Muscle of back (tissue), 11 donors: ENCODE results near the gene TUFT1. TPM values are rescaled to one million over a fixed set of nuclear protein-coding genes. Genes with fewer than 3 reads are reported as not detected.
A peak's percentile ranks its signal among the peaks of the same experiment; 100 is the strongest.
"Not testable (repeated sequence)": the region's sequence is repeated elsewhere in the genome, so short reads cannot be mapped to it uniquely, and the experiment has no call there.

Source experiments
- DNase-seq, 3 donors: peaks; one replicate each; pipeline versions ENCODE4 v3.0.0 to v3.0.0-alpha.2; 2013
- polyA plus RNA-seq, 10 donors: library from polyadenylated mRNA; unstranded; fragments of 120-200 nt; gene quantifications; one replicate each; pipeline ENCODE4 v1.2.1, GENCODE V29; 2013; ENCODE audit not compliant: insufficient read length in 10 of 10

TUFT1 gene
- polyA plus RNA-seq, 10 donors = 6.5 to 9.7 (median 7.9) TPM

GRCh38 chr1:151511636-151512215 lies 28.4 kb upstream of the TUFT1 start:
- no peak for DNase-seq

DNA sequence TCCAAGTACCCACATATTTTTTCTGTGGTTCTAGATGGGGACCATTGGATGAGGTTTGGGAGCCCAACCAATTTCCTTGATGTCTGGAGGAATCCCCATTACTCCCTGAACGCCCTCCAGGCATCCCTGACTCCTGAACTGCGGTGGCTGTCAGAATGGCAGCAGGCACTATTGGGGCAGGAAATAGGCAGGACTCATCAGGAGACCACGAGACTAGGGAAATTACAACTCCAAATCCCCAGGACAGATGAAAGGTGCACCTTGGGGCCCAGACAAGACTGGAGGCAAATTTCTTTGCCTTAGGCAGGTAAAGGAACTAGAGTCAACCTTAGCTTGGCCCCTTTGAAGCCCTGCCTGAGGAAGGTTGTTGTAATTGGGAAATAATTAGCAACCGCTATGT lies 27.8 kb upstream of the TUFT1 start:
- no peak for DNase-seq

- DNase-seq = no peak
These were observed 27.1 kb upstream of the TUFT1 start for GRCh38 chr1:151512801-151513625.

- DNase-seq = no peak
These were observed 26.4 kb upstream of the TUFT1 start for GRCh38 chr1:151513626-151514121.

DNA sequence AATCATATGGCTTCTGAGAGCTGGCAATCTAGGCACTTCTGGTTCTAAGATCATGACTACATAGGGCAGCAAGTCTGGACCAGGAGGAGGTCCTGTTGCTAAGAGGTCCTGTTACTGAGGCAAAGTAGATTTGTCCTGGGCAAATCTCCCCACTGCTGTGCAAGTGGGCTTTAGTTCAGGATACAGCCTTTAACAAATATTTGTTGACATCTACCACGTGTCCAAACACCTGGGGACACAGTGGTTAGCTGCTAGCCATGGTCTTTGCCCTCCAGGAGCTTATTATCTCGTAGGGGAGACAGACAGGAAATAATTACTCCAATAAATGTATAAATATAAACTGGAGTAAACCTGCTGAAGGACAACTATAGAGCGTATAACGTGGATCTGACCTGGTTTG lies 25.7 kb upstream of the TUFT1 start:
- DNase-seq = no peak

DNA sequence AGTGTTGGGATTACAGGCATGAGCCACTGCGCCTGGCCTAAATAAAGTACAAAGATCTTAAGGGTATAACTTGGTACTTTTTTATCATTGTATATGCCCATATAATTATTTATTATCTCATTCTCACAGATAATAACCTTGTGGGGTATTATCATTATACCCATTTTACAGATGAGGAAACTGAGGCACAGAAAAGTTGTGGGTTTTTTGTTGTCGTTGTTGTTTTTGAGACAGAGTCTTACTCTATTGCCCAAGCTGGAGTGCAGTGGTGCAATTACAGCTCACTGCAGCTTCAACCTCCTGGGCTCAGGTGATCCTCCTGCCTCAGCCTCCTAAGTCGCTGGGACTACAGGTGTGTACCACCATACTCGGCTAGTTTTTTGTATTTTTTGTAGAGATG lies 24.8 kb upstream of the TUFT1 start:
- no peak for DNase-seq

GRCh38 chr1:151516031-151516511 lies 24.0 kb upstream of the TUFT1 start:
- no peak for DNase-seq

GRCh38 chr1:151518431-151518830 lies 21.7 kb upstream of the TUFT1 start:
- DNase-seq = no peak

DNA sequence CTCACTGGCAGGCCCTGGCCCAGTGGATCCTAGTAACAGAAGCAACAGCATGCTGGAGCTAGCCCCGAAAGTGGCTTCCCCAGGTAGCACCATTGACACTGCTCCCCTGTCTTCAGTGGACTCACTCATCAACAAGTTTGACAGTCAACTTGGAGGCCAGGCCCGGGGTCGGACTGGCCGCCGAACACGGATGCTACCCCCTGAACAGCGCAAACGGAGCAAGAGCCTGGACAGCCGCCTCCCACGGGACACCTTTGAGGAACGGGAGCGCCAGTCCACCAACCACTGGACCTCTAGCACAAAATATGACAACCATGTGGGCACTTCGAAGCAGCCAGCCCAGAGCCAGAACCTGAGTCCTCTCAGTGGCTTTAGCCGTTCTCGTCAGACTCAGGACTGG lies 21.2 kb upstream of the TUFT1 start:
- DNase-seq = no peak

DNA sequence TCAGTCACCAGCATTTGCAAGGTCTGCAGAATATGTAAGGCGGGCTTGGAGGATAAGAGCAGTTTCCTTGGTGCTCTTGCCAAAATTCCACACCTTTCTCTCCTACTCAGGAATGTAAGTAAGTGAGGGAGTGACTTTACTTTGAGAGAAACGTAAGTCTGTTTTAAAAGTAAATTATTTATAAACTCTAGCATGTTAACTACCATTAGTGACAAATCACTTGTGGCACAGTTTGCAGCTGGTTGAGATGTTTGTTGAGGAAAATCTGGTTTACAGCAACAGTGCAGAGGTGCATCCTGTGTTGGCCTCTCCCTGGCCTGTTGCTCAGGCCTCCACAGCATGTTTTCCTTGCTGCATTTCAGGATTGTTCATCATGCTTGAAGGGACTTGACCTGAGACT lies 20.4 kb upstream of the TUFT1 start:
- no peak for DNase-seq

- no peak for DNase-seq
These were observed 19.8 kb upstream of the TUFT1 start for GRCh38 chr1:151520359-151520758.

GRCh38 chr1:151522427-151522826 lies 17.7 kb upstream of the TUFT1 start:
- DNase-seq = not testable (repeated sequence)

DNA sequence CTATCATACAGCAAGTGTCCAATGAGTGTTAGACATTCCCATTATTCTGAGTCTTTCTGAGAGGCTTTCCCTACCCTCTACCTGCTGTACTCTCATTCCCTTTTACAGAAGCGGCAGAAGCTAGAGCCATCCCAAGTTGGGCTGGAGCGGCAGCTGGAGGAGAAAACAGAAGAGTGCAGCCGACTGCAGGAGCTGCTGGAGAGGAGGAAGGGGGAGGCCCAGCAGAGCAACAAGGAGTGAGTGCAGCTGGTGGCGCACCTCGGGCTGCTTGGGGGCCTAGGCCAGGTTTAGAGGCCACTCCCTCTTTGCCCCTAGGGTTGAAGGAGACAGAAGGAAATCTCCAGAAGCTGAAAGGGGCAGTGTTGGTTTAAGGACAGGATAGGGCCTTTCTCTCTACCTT lies 16.8 kb upstream of the TUFT1 start:
- no peak for DNase-seq

- DNase-seq = no peak
These were observed 15.4 kb upstream of the TUFT1 start for GRCh38 chr1:151524736-151525135.

GRCh38 chr1:151526735-151527525 lies 13.2 kb upstream of the TUFT1 start:
- peak in 1 of 3 donors; percentile 25 for DNase-seq

DNA sequence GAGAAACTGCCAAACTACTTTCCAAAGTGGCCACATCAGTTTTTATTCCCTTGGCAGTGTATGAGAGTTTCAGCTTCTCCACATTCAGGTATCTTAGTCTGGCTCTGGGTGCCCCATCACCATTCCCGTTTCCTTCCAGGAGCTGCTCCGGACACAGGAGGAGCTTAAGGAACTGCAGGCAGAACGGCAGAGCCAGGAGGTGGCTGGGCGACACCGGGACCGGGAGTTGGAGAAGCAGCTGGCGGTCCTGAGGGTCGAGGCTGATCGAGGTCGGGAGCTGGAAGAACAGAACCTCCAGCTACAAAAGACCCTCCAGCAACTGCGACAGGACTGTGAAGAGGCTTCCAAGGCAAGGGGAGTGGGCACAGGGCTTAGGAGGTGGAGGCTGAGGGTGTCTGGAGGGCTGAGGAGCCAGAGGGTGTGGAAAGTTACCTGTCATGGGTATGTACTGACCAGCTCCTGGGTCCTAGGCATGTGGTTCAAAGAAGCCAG lies 10.9 kb upstream of the TUFT1 start:
- DNase-seq = no peak

DNA sequence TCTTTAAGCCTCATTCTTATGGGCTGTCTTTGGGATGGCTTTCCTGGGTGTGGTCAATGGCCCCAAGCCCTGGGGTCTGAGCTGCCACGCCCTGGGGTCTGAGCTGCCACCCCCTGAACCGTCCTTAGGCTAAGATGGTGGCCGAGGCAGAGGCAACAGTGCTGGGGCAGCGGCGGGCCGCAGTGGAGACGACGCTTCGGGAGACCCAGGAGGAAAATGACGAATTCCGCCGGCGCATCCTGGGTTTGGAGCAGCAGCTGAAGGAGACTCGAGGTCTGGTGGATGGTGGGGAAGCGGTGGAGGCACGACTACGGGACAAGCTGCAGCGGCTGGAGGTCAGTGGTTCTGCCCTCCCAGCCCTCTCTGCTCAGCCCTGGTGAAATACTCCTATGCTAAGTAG lies 10.3 kb upstream of the TUFT1 start:
- DNase-seq = no peak

DNA sequence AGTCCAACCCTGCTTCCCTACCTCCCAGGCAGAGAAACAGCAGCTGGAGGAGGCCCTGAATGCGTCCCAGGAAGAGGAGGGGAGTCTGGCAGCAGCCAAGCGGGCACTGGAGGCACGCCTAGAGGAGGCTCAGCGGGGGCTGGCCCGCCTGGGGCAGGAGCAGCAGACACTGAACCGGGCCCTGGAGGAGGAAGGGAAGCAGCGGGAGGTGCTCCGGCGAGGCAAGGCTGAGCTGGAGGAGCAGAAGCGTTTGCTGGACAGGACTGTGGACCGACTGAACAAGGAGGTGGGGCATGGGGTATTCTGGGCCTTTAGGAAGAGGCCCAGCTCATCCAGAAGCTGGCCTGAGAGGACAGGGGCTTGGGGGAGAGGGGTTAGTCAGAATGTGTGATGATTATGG lies 9.6 kb upstream of the TUFT1 start:
- no peak for DNase-seq

GRCh38 chr1:151533870-151534269 lies 6.2 kb upstream of the TUFT1 start:
- no peak for DNase-seq

DNA sequence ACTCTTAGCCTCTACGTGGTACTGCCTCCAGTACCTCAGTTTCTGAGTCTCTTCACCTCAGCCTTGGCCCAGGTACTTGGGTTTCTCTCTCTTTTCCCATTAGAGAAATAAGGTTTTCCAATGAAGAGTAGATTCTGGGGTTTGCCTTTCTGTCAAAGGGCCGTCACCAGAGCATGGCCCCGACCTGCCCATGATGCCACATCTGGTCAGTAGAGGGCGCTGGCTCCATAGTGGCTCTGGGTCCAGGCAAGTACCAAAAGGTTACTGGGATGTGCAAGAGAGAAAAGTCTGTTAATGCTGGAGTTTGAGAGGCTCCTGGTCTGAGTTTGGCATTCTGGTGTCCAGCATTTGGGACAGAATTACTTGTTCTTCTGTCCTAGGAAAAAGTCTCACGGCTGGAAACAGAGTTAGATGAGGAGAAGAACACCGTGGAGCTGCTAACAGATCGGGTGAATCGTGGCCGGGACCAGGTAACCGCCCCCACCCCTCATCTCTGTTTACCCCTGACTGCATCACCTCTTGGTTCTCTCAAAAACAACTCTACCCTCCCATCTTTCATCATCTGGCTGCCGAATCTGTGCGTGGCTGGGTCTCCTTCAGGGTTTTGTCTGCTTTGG lies 5.3 kb upstream of the TUFT1 start:
- DNase-seq = peak; percentile 52 to 78 (median 70)

DNA sequence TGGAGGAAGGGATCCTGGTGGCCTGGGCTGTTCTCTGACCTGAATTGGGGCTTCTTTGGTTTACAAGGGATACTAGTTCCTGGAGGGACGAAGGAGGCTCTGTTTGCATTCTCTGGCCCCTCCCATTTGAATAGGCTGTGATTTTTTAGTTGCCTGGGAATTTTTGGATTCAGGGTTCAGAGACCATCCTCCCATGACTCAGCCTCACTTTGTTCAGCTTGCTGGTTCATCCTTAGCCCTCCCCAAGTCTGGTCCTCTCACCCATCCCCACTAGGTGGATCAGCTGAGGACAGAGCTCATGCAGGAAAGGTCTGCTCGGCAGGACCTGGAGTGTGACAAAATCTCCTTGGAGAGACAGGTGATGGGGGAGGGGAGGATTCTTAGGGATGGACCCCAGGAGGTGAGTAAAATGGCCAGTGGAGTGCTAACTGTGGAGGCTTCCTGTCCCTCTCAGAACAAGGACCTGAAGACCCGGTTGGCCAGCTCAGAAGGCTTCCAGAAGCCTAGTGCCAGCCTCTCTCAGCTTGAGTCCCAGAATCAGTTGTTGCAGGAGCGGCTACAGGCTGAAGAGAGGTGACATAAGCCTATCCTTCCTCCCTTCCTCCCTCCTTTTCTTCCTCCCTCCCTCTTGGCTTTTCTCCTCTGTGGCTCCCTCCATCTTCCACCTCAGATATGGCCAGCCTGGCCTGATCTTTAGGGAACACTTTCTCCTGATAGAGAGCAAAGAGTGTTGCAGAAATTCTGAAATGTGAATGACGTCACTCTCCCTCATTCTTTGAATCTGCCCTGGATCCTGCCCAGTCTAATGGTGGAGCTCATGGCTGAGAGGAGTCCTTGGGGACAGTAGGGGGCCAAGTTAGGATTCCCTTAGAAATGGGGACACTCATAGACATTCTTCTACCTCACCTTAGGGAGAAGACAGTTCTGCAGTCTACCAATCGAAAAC lies 4.5 kb upstream of the TUFT1 start:
- no peak for DNase-seq
